GM12878 (cell line): ENCODE results near the gene SAMHD1. TPM values are rescaled to one million over a fixed set of nuclear protein-coding genes. Genes with fewer than 3 reads are reported as not detected.

ENCODE experiments used
- BACH1 ChIP-seq: fragments of 450-650 bp; IDR thresholded peaks from 2 replicates; pipeline ENCODE4 v1.6.1; 2017; ENCODE audit warnings: mild to moderate bottlenecking, borderline replicate concordance
- EZH2 ChIP-seq: IDR thresholded peaks from 2 replicates; pipeline ENCODE4 v1.6.1; 2012; ENCODE audit warnings: low read depth, mild to moderate bottlenecking, control low read depth, inconsistent platforms, low read length, borderline replicate concordance; ENCODE audit not compliant: control insufficient read depth
- KLF5 ChIP-seq: fragments of 450-650 bp; IDR thresholded peaks from 2 replicates; pipeline ENCODE4 v1.6.1; 2014; ENCODE audit warnings: mild to moderate bottlenecking; ENCODE audit not compliant: partially characterized antibody
- LARP7 ChIP-seq: fragments of 450-650 bp; IDR thresholded peaks from 2 replicates; pipeline ENCODE4 v1.6.1; 2017; ENCODE audit warnings: mild to moderate bottlenecking
- MYB ChIP-seq: fragments of 150-350 bp; IDR thresholded peaks from 2 replicates; pipeline ENCODE4 v1.6.1; 2014; ENCODE audit warnings: mild to moderate bottlenecking, low read depth, low read length, borderline replicate concordance
- NR2F1 ChIP-seq: fragments of 450-650 bp; conservative IDR thresholded peaks from 2 replicates; pipeline ENCODE4 v1.6.1; 2017; ENCODE audit warnings: mild to moderate bottlenecking
- SMAD1 ChIP-seq: fragments of 450-650 bp; IDR thresholded peaks from 2 replicates; pipeline ENCODE4 v1.6.1; 2018; ENCODE audit warnings: mild to moderate bottlenecking, low read depth; ENCODE audit not compliant: partially characterized antibody
- SMAD5 ChIP-seq: IDR thresholded peaks from 2 replicates; pipeline ENCODE4 v1.6.1; 2016; ENCODE audit warnings: antibody characterized with exemption, low read depth
- SMARCA5 ChIP-seq: fragments of 450-650 bp; IDR thresholded peaks from 2 replicates; pipeline ENCODE4 v1.6.1; 2017; ENCODE audit warnings: mild to moderate bottlenecking
- ZNF384 ChIP-seq: IDR thresholded peaks from 2 replicates; pipeline ENCODE4 v1.6.1; 2012; ENCODE audit warnings: low read depth, mild to moderate bottlenecking, low read length, improper control_type of control experiment, borderline replicate concordance
- ZNF622 ChIP-seq: fragments of 450-650 bp; IDR thresholded peaks from 2 replicates; pipeline ENCODE4 v1.6.1; 2017; ENCODE audit warnings: mild to moderate bottlenecking, inconsistent platforms
- polyA plus RNA-seq, 11 experiments: library from polyadenylated mRNA; depleted of rRNA in 4 of 11; unstranded in 6 of 11; stranded (reverse) in 5 of 11; fragments of >200 nt; fragmentation: Nextera tagmentation in 4 of 11; fragmentation: Illumina TruSeq in 1 of 11; extraction: Ambion mirVana in 4 of 11; extraction: Trizol in 1 of 11; gene quantifications; 1 replicate in 1 of 11; 2 replicates in 10 of 11; pipeline versions ENCODE4 v1.2.1 to v1.2.3, GENCODE V29; 2011 to 2016; ENCODE audit warnings: inconsistent platforms in 2 of 11, missing spikeins in 2 of 11, low read depth in 1 of 11
- total RNA-seq, 4 experiments: library from RNA; depleted of rRNA in 3 of 4; stranded (reverse); fragments of >200 nt in 3 of 4; fragmentation: Illumina TruSeq in 1 of 4; extraction: Trizol in 1 of 4; gene quantifications; 2 replicates each; pipeline versions ENCODE4 v1.2.1 to v1.2.3, GENCODE V29; 2013 to 2021

SAMHD1 gene
- total and polyA plus RNA-seq, 10 of the 15 experiments (the other 5 are each of a cell fraction or from before 2014, with no cell fraction given) = 20.5 to 47.9 (median 38.8) TPM

DNA sequence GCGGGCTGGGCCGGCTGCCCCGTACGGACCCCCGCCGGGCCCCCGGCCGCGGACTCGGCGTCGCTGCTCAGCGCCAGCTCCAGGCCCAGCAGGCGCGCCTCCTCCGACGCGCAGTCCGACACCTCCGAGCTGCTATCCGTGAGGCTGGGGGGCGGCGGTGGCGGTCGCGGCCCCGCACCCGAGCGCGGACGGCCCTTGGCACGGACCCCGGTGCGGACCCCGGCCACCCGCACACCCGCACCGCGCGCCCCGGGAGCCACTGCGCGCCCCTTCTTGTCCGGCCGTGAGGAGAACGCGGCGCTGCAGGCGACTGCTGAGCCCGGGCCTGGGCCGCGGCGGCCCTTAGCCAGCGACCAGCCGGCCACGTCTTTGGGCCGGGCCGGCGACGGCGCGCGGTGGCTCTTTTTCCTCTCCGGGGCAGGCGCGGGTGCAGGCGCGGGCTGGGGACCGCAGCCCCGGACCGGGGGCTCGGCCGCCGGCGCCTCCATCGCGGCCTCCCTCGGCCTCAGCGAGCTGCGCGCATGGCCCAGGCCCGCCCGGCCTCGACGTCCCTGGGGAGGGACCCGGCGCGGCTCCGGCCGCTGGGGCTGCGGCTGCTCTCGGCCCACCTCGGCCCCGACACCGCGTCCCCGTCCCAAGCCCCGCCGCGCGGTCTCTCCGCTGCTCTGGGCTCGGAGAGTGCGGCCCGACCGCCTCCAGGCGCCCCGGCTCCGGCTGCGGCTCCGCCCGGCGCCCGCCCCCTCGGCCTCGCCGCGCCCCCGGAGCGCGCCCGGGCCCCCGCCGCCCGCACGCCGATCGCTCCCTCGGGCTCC is 88.4 kb downstream of the SAMHD1 start (continued):
- TF ChIP-seq ZNF622 (no peak), KLF5 (no peak), NR2F1 (peak; percentile 31), LARP7 (peak; percentile 81), SMAD1 (no peak), ZNF384 (no peak), SMARCA5 (peak; percentile 41; the same call in 1 of the 2 replicates), MYB (no peak), SMAD5 (no peak), BACH1 (peak; percentile 62), EZH2 (no peak)
- TF ChIP-seq, all 136 proteins: peak for 11
